Lung (tissue), 12 donors: ENCODE data around the gene OSBPL2. TPM values are rescaled to one million over a fixed set of nuclear protein-coding genes. Genes with fewer than 3 reads are reported as not detected.

ENCODE experiments used
- ATAC-seq: fragments of 200-7000 bp; cut with Tn5 transposase; one replicate; pipeline ENCODE4 v1.9.1; 2020; ENCODE audit warnings: moderate number of reproducible peaks; ENCODE audit not compliant: insufficient read depth, low FRiP score
- DNase-seq, 3 donors: peaks; one replicate each; pipeline ENCODE4 v3.0.0-alpha.2; 2013 to 2017
- H3K27ac ChIP-seq, 2 donors: one replicate each; pipeline ENCODE4 v1.5.1; 2013; ENCODE audit warnings: mild to moderate bottlenecking in 2 of 2, moderate library complexity in 2 of 2, control low read depth in 1 of 2, inconsistent platforms in 1 of 2, low read depth in 1 of 2, low read length in 1 of 2
- H3K27me3 ChIP-seq, 3 donors: one replicate each; pipeline ENCODE4 v1.5.1; 2013; ENCODE audit warnings: low read length in 2 of 3; ENCODE audit not compliant: control insufficient read depth in 3 of 3, insufficient read depth in 3 of 3
- H3K36me3 ChIP-seq, 4 donors: one replicate each; pipeline ENCODE4 v1.5.1; 2013; ENCODE audit warnings: low read length in 4 of 4, mild to moderate bottlenecking in 1 of 4, moderate library complexity in 1 of 4; ENCODE audit not compliant: control insufficient read depth in 4 of 4, insufficient read depth in 4 of 4
- H3K4me1 ChIP-seq, 5 donors: one replicate each; pipeline ENCODE4 v1.5.1; 2013; ENCODE audit warnings: low read length in 5 of 5, mild to moderate bottlenecking in 2 of 5, moderate library complexity in 1 of 5; ENCODE audit not compliant: control insufficient read depth in 5 of 5, insufficient read depth in 5 of 5
- H3K4me3 ChIP-seq: one replicate; pipeline ENCODE4 v1.5.1; 2013; ENCODE audit warnings: mild to moderate bottlenecking, control low read depth, moderate library complexity
- H3K9ac ChIP-seq, 2 donors: one replicate each; pipeline ENCODE4 v1.5.1; 2013; ENCODE audit warnings: low read length in 2 of 2, control low read depth in 1 of 2; ENCODE audit not compliant: insufficient read depth in 1 of 2
- H3K9me3 ChIP-seq, 4 donors: one replicate each; pipeline ENCODE4 v1.5.1; 2013; ENCODE audit warnings: low read length in 3 of 4, mild to moderate bottlenecking in 1 of 4, moderate library complexity in 1 of 4; ENCODE audit not compliant: control insufficient read depth in 4 of 4, insufficient read depth in 3 of 4
- WGBS, 2 donors: extraction: QIAGEN DNeasy Blood & Tissue Kit; methylation state at CpG; one replicate each; pipeline ENCODE4 v1.1.7; 2013; 5-methylcytosine and 5-hydroxymethylcytosine counted together
- polyA plus RNA-seq, 2 donors: library from polyadenylated mRNA; stranded (reverse); fragments of 200-250 nt; gene quantifications; one replicate each; pipeline ENCODE4 v1.2.1, GENCODE V29; 2013
- total RNA-seq, 2 donors: library from RNA; depleted of rRNA in 1 of 2; stranded (reverse); fragments of >200 nt in 1 of 2; gene quantifications; one replicate each; pipeline ENCODE4 v1.2.1, GENCODE V29; 2014 to 2021
- TF ChIP-seq, protein P1 (sequence below): IDR thresholded peaks from 2 replicates; pipeline ENCODE4 v1.5.1; 2012; ENCODE audit warnings: mild to moderate bottlenecking; ENCODE audit errors: control extremely low read depth, extremely low read depth
- donor health status: control.
- donor health status: control.
- donor health status: Bipolar disorder and iron deficiency.
- donor health status: healthy.
- donor health status: DM: yes; HTN: yes; CAD: no.

Gene OSBPL2
- total and polyA plus RNA-seq, 4 donors = 13.2 to 48.0 (median 27.7) TPM

DNA sequence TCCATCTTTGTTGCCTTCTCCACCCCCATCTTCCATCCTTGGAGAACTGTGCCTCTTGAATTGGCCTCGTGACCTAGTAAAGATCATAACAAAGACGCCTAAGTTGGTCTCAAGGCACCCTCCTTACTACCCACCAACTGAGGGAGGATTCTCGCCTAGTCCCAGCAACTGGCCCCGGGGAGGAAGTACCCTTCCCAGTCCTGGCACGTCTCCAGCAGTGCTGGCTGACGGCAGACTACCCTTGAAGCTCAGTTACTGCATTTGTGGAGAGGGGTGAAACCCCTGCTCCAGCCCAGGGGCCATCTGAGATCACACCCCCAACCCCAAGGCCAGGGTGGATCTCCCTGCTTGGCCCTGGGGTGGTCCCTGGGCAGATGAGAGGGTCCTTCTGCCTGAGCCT, 2.1 kb upstream of the OSBPL2 start:
- 53 to 57% methylated on average over 6 of the region's 6 CpGs for whole genome bisulfite sequencing, 2 donors
- Histone ChIP-seq H3K4me3 (no peak overlapping the region), H3K27ac (no peak overlapping the region), H3K4me1 (peaks cover 3 to 21% (median 10%) of the 10 kb centered on the region in 5 donors), H3K9me3 (peaks cover 0 to 4% (median 0%) of the 10 kb centered on the region in 4 donors), H3K9ac (no peak overlapping the region), H3K27me3 (no peaks in the 10 kb centered on the region), H3K36me3 (peaks cover 0 to 3% (median 1%) of the 10 kb centered on the region in 4 donors)
- DNase-seq = no peak
- ATAC-seq = no peak
- TF ChIP-seq, protein P1, sequence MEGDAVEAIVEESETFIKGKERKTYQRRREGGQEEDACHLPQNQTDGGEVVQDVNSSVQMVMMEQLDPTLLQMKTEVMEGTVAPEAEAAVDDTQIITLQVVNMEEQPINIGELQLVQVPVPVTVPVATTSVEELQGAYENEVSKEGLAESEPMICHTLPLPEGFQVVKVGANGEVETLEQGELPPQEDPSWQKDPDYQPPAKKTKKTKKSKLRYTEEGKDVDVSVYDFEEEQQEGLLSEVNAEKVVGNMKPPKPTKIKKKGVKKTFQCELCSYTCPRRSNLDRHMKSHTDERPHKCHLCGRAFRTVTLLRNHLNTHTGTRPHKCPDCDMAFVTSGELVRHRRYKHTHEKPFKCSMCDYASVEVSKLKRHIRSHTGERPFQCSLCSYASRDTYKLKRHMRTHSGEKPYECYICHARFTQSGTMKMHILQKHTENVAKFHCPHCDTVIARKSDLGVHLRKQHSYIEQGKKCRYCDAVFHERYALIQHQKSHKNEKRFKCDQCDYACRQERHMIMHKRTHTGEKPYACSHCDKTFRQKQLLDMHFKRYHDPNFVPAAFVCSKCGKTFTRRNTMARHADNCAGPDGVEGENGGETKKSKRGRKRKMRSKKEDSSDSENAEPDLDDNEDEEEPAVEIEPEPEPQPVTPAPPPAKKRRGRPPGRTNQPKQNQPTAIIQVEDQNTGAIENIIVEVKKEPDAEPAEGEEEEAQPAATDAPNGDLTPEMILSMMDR = no peak

DNA sequence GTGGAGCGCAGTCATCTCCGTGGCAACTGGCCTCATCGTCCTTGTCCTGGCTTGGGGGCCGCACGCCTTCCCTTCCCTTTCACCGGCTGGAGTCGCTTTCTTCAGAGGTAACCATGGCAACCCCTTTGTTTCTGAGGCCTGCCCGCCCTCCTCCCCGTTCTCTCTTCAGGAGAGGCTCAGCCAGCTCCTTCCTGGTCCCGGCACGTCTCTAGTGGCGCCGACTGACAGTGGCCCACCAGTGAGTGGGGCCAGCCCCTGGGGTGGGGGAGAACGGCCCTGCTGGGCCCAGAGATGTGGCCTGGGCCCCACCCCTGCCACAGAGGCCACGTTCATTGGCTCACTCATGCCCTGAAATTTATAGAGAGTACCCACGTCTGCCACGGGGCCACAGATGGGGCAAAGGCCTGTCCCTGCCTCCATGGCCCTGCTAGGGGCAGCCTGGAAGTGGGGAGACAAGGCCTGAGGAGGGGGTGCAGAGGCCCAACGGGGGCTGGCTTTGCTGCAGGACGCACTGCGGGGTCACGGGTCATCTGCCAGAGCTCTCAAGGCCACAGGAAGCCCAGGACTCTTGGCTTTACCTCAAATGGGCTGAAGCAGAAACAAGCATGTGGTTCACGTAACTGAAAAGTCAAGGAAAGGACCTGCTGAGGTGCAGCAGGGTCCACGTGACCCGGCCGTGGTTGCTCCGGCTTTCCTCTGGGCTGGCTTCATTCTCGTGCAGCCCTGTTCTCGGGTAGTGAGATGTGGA, 1.4 kb upstream of the OSBPL2 start:
- H3K4me3 ChIP-seq = no peak overlapping the region
- DNase-seq = peak; percentile 67 to 74 (median 71)
- TF ChIP-seq, protein P1 = no peak
- H3K27ac ChIP-seq = peak overlapping the region in 1 of 2 donors; percentile 71
- H3K9me3 ChIP-seq = peaks cover 0 to 4% (median 0%) of the 10 kb centered on the region in 4 donors
- H3K27me3 ChIP-seq = no peaks in the 10 kb centered on the region
- H3K9ac ChIP-seq = no peak overlapping the region
- 65 to 72% methylated on average over 28 of the region's 28 CpGs for WGBS, 2 donors
- ATAC-seq = no peak
- peaks cover 3 to 21% (median 13%) of the 10 kb centered on the region in 5 donors for H3K4me1 ChIP-seq
- H3K36me3 ChIP-seq = peaks cover 0 to 5% (median 1%) of the 10 kb centered on the region in 4 donors

DNA sequence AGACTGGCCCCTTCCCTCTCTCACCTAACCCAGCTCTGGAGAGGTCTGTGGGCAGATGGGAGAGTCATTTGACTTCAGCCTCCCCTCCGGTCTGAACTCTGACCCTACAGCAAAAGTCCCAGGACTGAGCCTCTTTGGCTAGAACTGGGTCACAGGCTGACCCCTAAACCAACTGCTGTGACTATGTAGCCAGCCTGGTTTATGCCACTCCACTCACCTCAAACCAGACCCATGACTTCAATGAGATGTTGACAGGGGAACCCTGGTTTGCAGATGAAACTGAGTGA, 864 bp upstream of the OSBPL2 start:
- H3K27me3 ChIP-seq = no peaks in the 10 kb centered on the region
- H3K9ac ChIP-seq = peak overlapping the region in 1 of 2 donors; percentile 26
- TF ChIP-seq, protein P1 = no peak
- ATAC-seq (no peak), DNase-seq (no peak)
- H3K4me3 ChIP-seq = no peak overlapping the region
- H3K27ac ChIP-seq = peak overlapping the region in 1 of 2 donors; percentile 71
- H3K36me3 ChIP-seq = peaks cover 0 to 5% (median 2%) of the 10 kb centered on the region in 4 donors
- WGBS, 2 donors = 59 to 71% methylated on average over 1 of the region's 1 CpG
- H3K4me1 ChIP-seq = peaks cover 3 to 21% (median 13%) of the 10 kb centered on the region in 5 donors
- peaks cover 0 to 4% (median 0%) of the 10 kb centered on the region in 4 donors for H3K9me3 ChIP-seq
